ACC112 (cell line): ENCODE measurements around the gene PGM3.

Experiments used
- H2AFZ ChIP-seq: fragments of 200-600 bp; sonication (generic); one replicate; pipeline ENCODE4 v1.6.0; 2017; ENCODE audit warnings: antibody characterized with exemption, low read length; ENCODE audit not compliant: unreplicated experiment
- H3K27ac ChIP-seq: fragments of 200-600 bp; sonication (generic); 2 replicates; pipeline ENCODE4 v1.5.1; 2014; ENCODE audit warnings: low read depth, mild to moderate bottlenecking, antibody characterized with exemption, low read length, moderate library complexity
- H3K27me3 ChIP-seq: fragments of 200-600 bp; sonication (generic); 2 replicates; pipeline ENCODE4 v1.6.1; 2014; ENCODE audit warnings: mild to moderate bottlenecking, antibody characterized with exemption, low read length, moderate library complexity, mixed read lengths; ENCODE audit not compliant: insufficient read depth
- H3K36me3 ChIP-seq: fragments of 200-600 bp; sonication (generic); 2 replicates; pipeline ENCODE4 v1.6.1; 2016; ENCODE audit warnings: mild to moderate bottlenecking, antibody characterized with exemption, low read length, moderate library complexity, mixed read lengths; ENCODE audit not compliant: insufficient read depth
- H3K4me1 ChIP-seq: fragments of 200-600 bp; sonication (generic); one replicate; pipeline ENCODE4 v1.6.1; 2016; ENCODE audit warnings: low read length, mixed read lengths; ENCODE audit not compliant: insufficient read depth, unreplicated experiment, control insufficient read depth
- H3K4me3 ChIP-seq: fragments of 200-600 bp; sonication (generic); 2 replicates; pipeline ENCODE4 v1.5.1; 2014; ENCODE audit warnings: mild to moderate bottlenecking, low read depth, low read length
- H3K79me2 ChIP-seq: fragments of 200-600 bp; sonication (generic); one replicate; pipeline ENCODE4 v1.6.0; 2016; ENCODE audit warnings: low read length; ENCODE audit not compliant: control insufficient read depth, unreplicated experiment, insufficient read depth

Gene PGM3

GRCh38 chr6:83151114-83151513, 42.0 kb downstream of the PGM3 start:
- Histone ChIP-seq H2AFZ (no peak overlapping the region), H3K79me2 (no peaks in the 10 kb centered on the region), H3K4me3 (no peak overlapping the region), H3K36me3 (peaks cover 12% of the 10 kb centered on the region; the same call in 1 of the 2 replicates), H3K27me3 (no peaks in the 10 kb centered on the region), H3K4me1 (peaks cover 6% of the 10 kb centered on the region), H3K27ac (no peak overlapping the region)

- Histone ChIP-seq H3K36me3 (peaks cover 3% of the 10 kb centered on the region), H3K27ac (no peak overlapping the region)
Observed at GRCh38 chr6:83138758-83139157, 54.3 kb downstream of the PGM3 start.

GRCh38 chr6:83138118-83138722, 54.8 kb downstream of the PGM3 start:
- peaks cover 3% of the 10 kb centered on the region for H3K36me3 ChIP-seq
- H2AFZ ChIP-seq: no peak overlapping the region
- no peaks in the 10 kb centered on the region for H3K79me2 ChIP-seq
- no peaks in the 10 kb centered on the region for H3K27me3 ChIP-seq
- H3K27ac ChIP-seq: no peak overlapping the region
- no peak overlapping the region for H3K4me3 ChIP-seq
- H3K4me1 ChIP-seq: no peaks in the 10 kb centered on the region

More at GRCh38 chr6:83138758-83139157, 54.3 kb downstream of the PGM3 start:
- Histone ChIP-seq H3K79me2 (no peaks in the 10 kb centered on the region), H3K27me3 (no peaks in the 10 kb centered on the region), H3K4me3 (no peak overlapping the region), H2AFZ (no peak overlapping the region), H3K4me1 (no peaks in the 10 kb centered on the region)

- no peaks in the 10 kb centered on the region for H3K79me2 ChIP-seq
- no peak overlapping the region for H3K4me3 ChIP-seq
- no peaks in the 10 kb centered on the region for H3K27me3 ChIP-seq
- no peaks in the 10 kb centered on the region; the same call in none of the 2 replicates for H3K36me3 ChIP-seq
- H3K4me1 ChIP-seq: no peaks in the 10 kb centered on the region
- H3K27ac ChIP-seq: no peak overlapping the region
- H2AFZ ChIP-seq: no peak overlapping the region
Observed at GRCh38 chr6:83132121-83132520, 60.9 kb downstream of the PGM3 start.

GRCh38 chr6:83127976-83128375, 65.1 kb downstream of the PGM3 start:
- no peaks in the 10 kb centered on the region for H3K79me2 ChIP-seq
- H3K27ac ChIP-seq: no peak overlapping the region
- 0 out of 2 replicates have a peak, but pooled peaks cover 4% of the 10 kb centered on the region for H3K36me3 ChIP-seq
- H3K4me3 ChIP-seq: no peak overlapping the region
- no peaks in the 10 kb centered on the region for H3K4me1 ChIP-seq
- no peak overlapping the region for H2AFZ ChIP-seq
- no peaks in the 10 kb centered on the region for H3K27me3 ChIP-seq

GRCh38 chr6:83127258-83127657, 65.8 kb downstream of the PGM3 start:
- H3K4me3 ChIP-seq: no peak overlapping the region
- 0 out of 2 replicates have a peak, but pooled peaks cover 4% of the 10 kb centered on the region for H3K36me3 ChIP-seq
- H2AFZ ChIP-seq: no peak overlapping the region
- H3K79me2 ChIP-seq: no peaks in the 10 kb centered on the region
- H3K27ac ChIP-seq: no peak overlapping the region
- no peaks in the 10 kb centered on the region for H3K27me3 ChIP-seq
- no peaks in the 10 kb centered on the region for H3K4me1 ChIP-seq

GRCh38 chr6:83126807-83127206, 66.3 kb downstream of the PGM3 start:
- H3K27ac ChIP-seq: no peak overlapping the region
- no peaks in the 10 kb centered on the region for H3K4me1 ChIP-seq
- H3K79me2 ChIP-seq: no peaks in the 10 kb centered on the region
- H3K27me3 ChIP-seq: no peaks in the 10 kb centered on the region
- H3K36me3 ChIP-seq: 0 out of 2 replicates have a peak, but pooled peaks cover 4% of the 10 kb centered on the region
- no peak overlapping the region for H3K4me3 ChIP-seq
- no peak overlapping the region for H2AFZ ChIP-seq

GRCh38 chr6:83126223-83126622, 66.8 kb downstream of the PGM3 start:
- H3K27me3 ChIP-seq: no peaks in the 10 kb centered on the region
- H3K4me1 ChIP-seq: no peaks in the 10 kb centered on the region
- H3K79me2 ChIP-seq: no peaks in the 10 kb centered on the region
- no peak overlapping the region for H2AFZ ChIP-seq
- H3K4me3 ChIP-seq: no peak overlapping the region
- no peak overlapping the region for H3K27ac ChIP-seq
- H3K36me3 ChIP-seq: 0 out of 2 replicates have a peak, but pooled peaks cover 4% of the 10 kb centered on the region

GRCh38 chr6:83125425-83125824, 67.6 kb downstream of the PGM3 start:
- H3K4me3 ChIP-seq: no peak overlapping the region
- no peaks in the 10 kb centered on the region for H3K27me3 ChIP-seq
- no peaks in the 10 kb centered on the region for H3K79me2 ChIP-seq
- no peak overlapping the region for H2AFZ ChIP-seq
- H3K36me3 ChIP-seq: 0 out of 2 replicates have a peak, but pooled peaks cover 4% of the 10 kb centered on the region
- H3K27ac ChIP-seq: no peak overlapping the region
- H3K4me1 ChIP-seq: no peaks in the 10 kb centered on the region

- H3K4me1 ChIP-seq: no peaks in the 10 kb centered on the region
- H3K27me3 ChIP-seq: no peaks in the 10 kb centered on the region
- H3K79me2 ChIP-seq: no peaks in the 10 kb centered on the region
- 0 out of 2 replicates have a peak, but pooled peaks cover 4% of the 10 kb centered on the region for H3K36me3 ChIP-seq
- no peak overlapping the region for H3K4me3 ChIP-seq
- H2AFZ ChIP-seq: no peak overlapping the region
- no peak overlapping the region for H3K27ac ChIP-seq
Observed at GRCh38 chr6:83124553-83124952, 68.5 kb downstream of the PGM3 start.

- no peak overlapping the region for H3K4me3 ChIP-seq
- H3K79me2 ChIP-seq: no peaks in the 10 kb centered on the region
- no peak overlapping the region for H3K27ac ChIP-seq
- no peaks in the 10 kb centered on the region for H3K4me1 ChIP-seq
- H3K27me3 ChIP-seq: no peaks in the 10 kb centered on the region
- no peak overlapping the region for H2AFZ ChIP-seq
- no peaks in the 10 kb centered on the region for H3K36me3 ChIP-seq
Observed at GRCh38 chr6:83119742-83120300, 73.2 kb downstream of the PGM3 start.
